H9 (cell line): ENCODE measurements around the gene TMCO4. TPM values are rescaled to one million over a fixed set of nuclear protein-coding genes. Genes with fewer than 3 reads are reported as not detected.
"Not testable (repeated sequence)": the region's sequence is repeated elsewhere in the genome, so short reads cannot be mapped to it uniquely, and the experiment has no call there.

ENCODE experiments used
- DNase-seq: peaks from one replicate; pipeline ENCODE4 v3.0.0-alpha.2; 2017
- H2AFZ ChIP-seq: one replicate; pipeline ENCODE4 v1.6.1; 2013; ENCODE audit warnings: mild to moderate bottlenecking, low read length, control low read depth, moderate library complexity
- H2AK5ac ChIP-seq: 2 replicates; pipeline ENCODE4 v1.6.1; 2013; ENCODE audit warnings: low read length, control low read depth, mixed read lengths; ENCODE audit not compliant: insufficient read length
- H2BK120ac ChIP-seq: one replicate; pipeline ENCODE4 v1.6.1; 2013; ENCODE audit warnings: low read depth, mild to moderate bottlenecking, low read length, control low read depth, inconsistent platforms; ENCODE audit not compliant: poor library complexity, severe bottlenecking
- H2BK12ac ChIP-seq: 2 replicates; pipeline ENCODE4 v1.6.1; 2013; ENCODE audit warnings: low read length, control low read depth, mixed read lengths, low read depth; ENCODE audit not compliant: insufficient read length
- H2BK15ac ChIP-seq: 2 replicates; pipeline ENCODE4 v1.6.1; 2013; ENCODE audit warnings: low read depth, low read length, control low read depth
- H2BK20ac ChIP-seq: one replicate; pipeline ENCODE4 v1.6.1; 2013; ENCODE audit warnings: low read depth, mild to moderate bottlenecking, low read length, control low read depth, inconsistent platforms; ENCODE audit not compliant: poor library complexity, severe bottlenecking
- H2BK5ac ChIP-seq: 2 replicates; pipeline ENCODE4 v1.6.1; 2013; ENCODE audit warnings: low read length, control low read depth, mixed read lengths; ENCODE audit not compliant: insufficient read length
- H3K14ac ChIP-seq: 2 replicates; pipeline ENCODE4 v1.6.1; 2013; ENCODE audit warnings: low read length, control low read depth; ENCODE audit not compliant: insufficient read depth
- H3K18ac ChIP-seq: 2 replicates; pipeline ENCODE4 v1.6.1; 2013; ENCODE audit warnings: low read depth, mild to moderate bottlenecking, mixed read lengths, low read length, control low read depth; ENCODE audit not compliant: insufficient read length
- H3K23ac ChIP-seq: 2 replicates; pipeline ENCODE4 v1.6.1; 2013; ENCODE audit warnings: low read length, control low read depth, mixed read lengths, low read depth; ENCODE audit not compliant: insufficient read length
- H3K23me2 ChIP-seq: 2 replicates; pipeline ENCODE4 v1.6.1; 2013; ENCODE audit warnings: low read depth, mild to moderate bottlenecking, mixed read lengths, low read length, control low read depth; ENCODE audit not compliant: insufficient read length, poor library complexity, severe bottlenecking
- H3K27ac ChIP-seq: 2 replicates; pipeline ENCODE4 v1.5.1; 2013; ENCODE audit warnings: low read length, control low read depth, mixed read lengths, low read depth; ENCODE audit not compliant: insufficient read length
- H3K27me3 ChIP-seq: 2 replicates; pipeline ENCODE4 v1.6.1; 2013; ENCODE audit warnings: low read length, control low read depth, inconsistent platforms; ENCODE audit not compliant: insufficient read depth
- H3K4ac ChIP-seq: 2 replicates; pipeline ENCODE4 v1.6.1; 2013; ENCODE audit warnings: low read depth, mild to moderate bottlenecking, control low read depth, inconsistent platforms, low read length, moderate library complexity
- H3K4me1 ChIP-seq: 2 replicates; pipeline ENCODE4 v1.6.1; 2013; ENCODE audit warnings: low read length, control low read depth, inconsistent platforms; ENCODE audit not compliant: insufficient read depth
- H3K4me2 ChIP-seq: 2 replicates; pipeline ENCODE4 v1.6.1; 2013; ENCODE audit warnings: low read length, control low read depth, mixed read lengths; ENCODE audit not compliant: insufficient read length, insufficient read depth
- H3K56ac ChIP-seq: 2 replicates; pipeline ENCODE4 v1.6.1; 2013; ENCODE audit warnings: low read depth, mild to moderate bottlenecking, mixed read lengths, low read length, control low read depth; ENCODE audit not compliant: insufficient read length
- H3K79me1 ChIP-seq: 2 replicates; pipeline ENCODE4 v1.6.1; 2013; ENCODE audit warnings: low read depth, mild to moderate bottlenecking, moderate library complexity, low read length, control low read depth, inconsistent platforms; ENCODE audit not compliant: insufficient read depth, poor library complexity, severe bottlenecking
- H3K79me2 ChIP-seq: 2 replicates; pipeline ENCODE4 v1.6.1; 2013; ENCODE audit warnings: low read length, control low read depth, inconsistent platforms; ENCODE audit not compliant: insufficient read depth
- H3K9ac ChIP-seq: 2 replicates; pipeline ENCODE4 v1.6.1; 2013; ENCODE audit warnings: low read length, control low read depth, mixed read lengths; ENCODE audit not compliant: insufficient read length; ENCODE audit errors: extremely low read depth
- H3K9me3 ChIP-seq: one replicate; pipeline ENCODE4 v1.6.1; 2013; ENCODE audit warnings: low read depth, low read length, inconsistent platforms; ENCODE audit not compliant: control insufficient read depth
- H3T11ph ChIP-seq: one replicate; pipeline ENCODE4 v1.6.1; 2013; ENCODE audit warnings: mild to moderate bottlenecking, low read length, control low read depth, inconsistent platforms
- H4K20me1 ChIP-seq: one replicate; pipeline ENCODE4 v1.6.1; 2013; ENCODE audit not compliant: control insufficient read depth, insufficient read length, insufficient read depth
- H4K5ac ChIP-seq: 2 replicates; pipeline ENCODE4 v1.6.1; 2013; ENCODE audit warnings: low read depth, mild to moderate bottlenecking, mixed read lengths, low read length, control low read depth; ENCODE audit not compliant: insufficient read length
- H4K8ac ChIP-seq: replicated peaks from 2 replicates; pipeline ENCODE4 v1.6.1; 2013; ENCODE audit warnings: low read length, control low read depth, mixed read lengths, low read depth; ENCODE audit not compliant: insufficient read length
- H4K91ac ChIP-seq: 2 replicates; pipeline ENCODE4 v1.6.1; 2013; ENCODE audit warnings: low read depth, mild to moderate bottlenecking, moderate library complexity, mixed read lengths, low read length, control low read depth; ENCODE audit not compliant: insufficient read length
- H3K27ac Mint-ChIP-seq, 3 experiments: 2 replicates in 2 of 3; 3 replicates in 1 of 3; pipeline ENCODE4 v1.8.0; 2020 to 2021; ENCODE audit warnings: mixed read lengths in 3 of 3, mild to moderate bottlenecking in 1 of 3, moderate library complexity in 1 of 3
- H3K27me3 Mint-ChIP-seq: 2 replicates; pipeline ENCODE4 v1.8.0; 2021; ENCODE audit warnings: low read depth, mild to moderate bottlenecking, moderate library complexity, mixed read lengths
- H3K36me3 Mint-ChIP-seq, 3 experiments: 2 replicates in 2 of 3; 3 replicates in 1 of 3; pipeline ENCODE4 v1.8.0; 2020 to 2021; ENCODE audit warnings: low read depth in 3 of 3, mixed read lengths in 3 of 3; ENCODE audit not compliant: insufficient read depth in 1 of 3
- H3K4me1 Mint-ChIP-seq, 2 experiments: 2 replicates each; pipeline ENCODE4 v1.8.0; 2020; ENCODE audit warnings: mixed read lengths in 2 of 2
- H3K4me3 Mint-ChIP-seq, 2 experiments: 2 replicates in 1 of 2; 3 replicates in 1 of 2; pipeline ENCODE4 v1.8.0; 2020 to 2021; ENCODE audit warnings: mild to moderate bottlenecking in 2 of 2, mixed read lengths in 2 of 2, moderate library complexity in 1 of 2
- H3K9me3 Mint-ChIP-seq, 2 experiments: 2 replicates in 1 of 2; 3 replicates in 1 of 2; pipeline ENCODE4 v1.8.0; 2020; ENCODE audit warnings: mild to moderate bottlenecking in 2 of 2, mixed read lengths in 2 of 2, moderate library complexity in 1 of 2
- WGBS: extraction: QIAGEN DNeasy Blood & Tissue Kit; methylation state at CpG from one replicate; pipeline ENCODE4 v1.1.7; 2013; ENCODE audit warnings: missing lambda C conversion rate, low lambda C conversion rate, mixed read lengths; ENCODE audit not compliant: insufficient read length; ENCODE audit errors: extremely low coverage; 5-methylcytosine and 5-hydroxymethylcytosine counted together
- total RNA-seq: library from RNA; stranded (reverse); gene quantifications from 2 replicates; pipeline ENCODE4 v1.2.1, GENCODE V29; 2021
- TF ChIP-seq, protein P1 (sequence below): fragments of 200-600 bp; sonication (generic); conservative IDR thresholded peaks from 3 replicates; pipeline ENCODE4 v1.8.0; 2021; ENCODE audit warnings: antibody characterized with exemption, mild to moderate bottlenecking

The TMCO4 gene
- total RNA-seq, 1 experiment from 2014 or later: 4.0 TPM

DNA sequence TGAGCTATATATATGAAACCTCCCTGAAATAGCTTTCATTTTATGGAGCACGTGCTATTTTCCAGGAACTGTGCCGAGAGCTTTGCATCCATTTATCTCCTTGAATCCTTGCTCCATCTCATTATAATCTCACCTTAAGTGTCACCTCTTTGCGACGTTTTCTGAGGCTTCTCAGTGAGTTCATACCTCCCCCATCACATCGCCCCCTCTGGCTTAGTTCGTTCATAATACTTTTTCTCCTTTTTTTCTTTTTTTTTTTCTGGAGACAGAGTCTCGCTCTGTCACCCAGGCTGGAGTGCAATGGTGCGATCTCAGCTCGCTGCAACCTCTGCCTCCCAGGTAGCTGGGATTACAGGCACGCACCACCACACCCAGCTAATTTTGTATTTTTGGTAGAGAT is 160.5 kb downstream of the TMCO4 start:
- TF ChIP-seq, protein P1, sequence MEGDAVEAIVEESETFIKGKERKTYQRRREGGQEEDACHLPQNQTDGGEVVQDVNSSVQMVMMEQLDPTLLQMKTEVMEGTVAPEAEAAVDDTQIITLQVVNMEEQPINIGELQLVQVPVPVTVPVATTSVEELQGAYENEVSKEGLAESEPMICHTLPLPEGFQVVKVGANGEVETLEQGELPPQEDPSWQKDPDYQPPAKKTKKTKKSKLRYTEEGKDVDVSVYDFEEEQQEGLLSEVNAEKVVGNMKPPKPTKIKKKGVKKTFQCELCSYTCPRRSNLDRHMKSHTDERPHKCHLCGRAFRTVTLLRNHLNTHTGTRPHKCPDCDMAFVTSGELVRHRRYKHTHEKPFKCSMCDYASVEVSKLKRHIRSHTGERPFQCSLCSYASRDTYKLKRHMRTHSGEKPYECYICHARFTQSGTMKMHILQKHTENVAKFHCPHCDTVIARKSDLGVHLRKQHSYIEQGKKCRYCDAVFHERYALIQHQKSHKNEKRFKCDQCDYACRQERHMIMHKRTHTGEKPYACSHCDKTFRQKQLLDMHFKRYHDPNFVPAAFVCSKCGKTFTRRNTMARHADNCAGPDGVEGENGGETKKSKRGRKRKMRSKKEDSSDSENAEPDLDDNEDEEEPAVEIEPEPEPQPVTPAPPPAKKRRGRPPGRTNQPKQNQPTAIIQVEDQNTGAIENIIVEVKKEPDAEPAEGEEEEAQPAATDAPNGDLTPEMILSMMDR: peak; percentile 35; the same call in 2 of the 3 replicates
- H3K27me3 ChIP-seq: peaks cover 14% of the 10 kb centered on the region; the same call in 1 of the 2 replicates
- H2BK120ac ChIP-seq: not testable (repeated sequence)

More for the DNA sequence above, 160.5 kb downstream of the TMCO4 start:
- H3K27ac Mint-ChIP-seq, H3K56ac ChIP-seq, H3K4me2 ChIP-seq, H2BK5ac ChIP-seq, H2BK15ac ChIP-seq, H4K20me1 ChIP-seq, H3K9ac ChIP-seq, H4K91ac ChIP-seq, H4K5ac ChIP-seq, H3K23ac ChIP-seq, H2BK12ac ChIP-seq, H3K18ac ChIP-seq, H3K79me1 ChIP-seq, DNase-seq, H3K9me3 ChIP-seq, H2AFZ ChIP-seq, H3T11ph ChIP-seq, H3K27ac ChIP-seq, H4K8ac ChIP-seq, H2AK5ac ChIP-seq, H3K79me2 ChIP-seq, H3K36me3 Mint-ChIP-seq, H3K4ac ChIP-seq, H3K4me3 Mint-ChIP-seq, H3K9me3 Mint-ChIP-seq, H3K23me2 ChIP-seq, H3K14ac ChIP-seq, H3K4me1 ChIP-seq, H2BK20ac ChIP-seq: not testable (repeated sequence)
- no CpG with 5 or more reads among the region's 10 CpGs for WGBS
- peaks cover 35% of the 10 kb centered on the region for H3K27me3 Mint-ChIP-seq
- peaks cover 15 to 23% of the 10 kb centered on the region in 2 experiments for H3K4me1 Mint-ChIP-seq
